HepG2 (cell line): ENCODE measurements around the gene AGAP1. TPM values are rescaled to one million over a fixed set of nuclear protein-coding genes. Genes with fewer than 3 reads are reported as not detected.

Source experiments
- ATAC-seq: fragments of 200-7000 bp; cut with Tn5 transposase; 3 replicates; pipeline ENCODE4 v1.9.1; 2020; ENCODE audit warnings: mild to moderate bottlenecking, moderate library complexity
- BruUV-seq: library from RNA; stranded (reverse); fragments of 400-500 nt; replicated peaks from 2 replicates; lab custom pipeline; 2021; lab: Mats Ljungman, UMichigan
- CTCF ChIA-PET: fragments of 300-600 bp; formaldehyde crosslinking; extraction: SDS; loops from one replicate; lab custom pipeline; 2021; ENCODE audit warnings: low total read pairs, inconsistent platforms, low intra/inter-chr PET ratio; lab: Yijun Ruan, JAX
- POLR2A ChIA-PET: fragments of 350-600 bp; sonication (Branson Sonifier 250); formaldehyde crosslinking; loops from one replicate; lab custom pipeline; 2020; ENCODE audit warnings: antibody characterized with exemption, inconsistent platforms; lab: Yijun Ruan, JAX
- DNase-seq: peaks from one replicate; pipeline ENCODE4 v3.0.0-alpha.2; 2015; ENCODE audit warnings: low spot score
- FAIRE-seq: peaks from 3 replicates; lab custom pipeline; 2011; peaks lifted over from hg19 to GRCh38; lab: Jason Lieb, UNC
- H2AFZ ChIP-seq: one replicate; pipeline ENCODE4 v1.6.1; 2011; ENCODE audit warnings: low read length, inconsistent platforms
- H3K27ac ChIP-seq: fragments of 300-600 bp; 3 replicates; pipeline ENCODE4 v1.8.0; 2011; ENCODE audit warnings: mixed run types, mild to moderate bottlenecking, mixed read lengths, low read length, inconsistent platforms; ENCODE audit not compliant: insufficient read depth; ENCODE audit errors: extremely low read length
- H3K27me3 ChIP-seq, 2 experiments: fragments of 200-600 bp in 1 of 2; 2 replicates in 1 of 2; 3 replicates in 1 of 2; pipeline versions ENCODE4 v1.6.0 to v1.8.0; 2011; ENCODE audit warnings: low read length in 2 of 2, mild to moderate bottlenecking in 2 of 2, moderate library complexity in 2 of 2, inconsistent platforms in 1 of 2; ENCODE audit not compliant: insufficient read depth in 2 of 2, control insufficient read depth in 1 of 2
- H3K36me3 ChIP-seq, 2 experiments: fragments of 200-600 bp in 1 of 2; replicated peaks in 1 of 2; 2 replicates in 1 of 2; 3 replicates in 1 of 2; pipeline versions ENCODE4 v1.5.1 to v1.8.0; 2011; ENCODE audit warnings: low read length in 2 of 2, inconsistent platforms in 1 of 2; ENCODE audit not compliant: insufficient read depth in 2 of 2, control insufficient read depth in 1 of 2
- H3K4me1 ChIP-seq: 2 replicates; pipeline ENCODE4 v1.5.1; 2012; ENCODE audit warnings: low read length, inconsistent platforms; ENCODE audit not compliant: insufficient read depth
- H3K4me2 ChIP-seq: 2 replicates; pipeline ENCODE4 v1.6.0; 2011; ENCODE audit warnings: low read depth, low read length, inconsistent platforms
- H3K4me3 ChIP-seq, 3 experiments: fragments of 200-600 bp in 1 of 3; sonication (generic), shearing (Covaris generic) in 1 of 3; replicated peaks in 1 of 3; 2 replicates each; pipeline ENCODE4 v1.5.1; 2011 to 2016; ENCODE audit warnings: low read length in 3 of 3, inconsistent platforms in 2 of 3, low read depth in 2 of 3, mild to moderate bottlenecking in 2 of 3, control low read depth in 1 of 3, mixed read lengths in 1 of 3; ENCODE audit not compliant: insufficient read depth in 1 of 3
- H3K79me2 ChIP-seq: one replicate; pipeline ENCODE4 v1.6.1; 2011; ENCODE audit warnings: low read length, inconsistent platforms; ENCODE audit not compliant: insufficient read depth
- H3K9ac ChIP-seq: 2 replicates; pipeline ENCODE4 v1.6.0; 2011; ENCODE audit warnings: mild to moderate bottlenecking, low read depth, low read length, inconsistent platforms; ENCODE audit not compliant: insufficient read depth
- H3K9me3 ChIP-seq: 2 replicates; pipeline ENCODE4 v1.5.1; 2012; ENCODE audit warnings: mild to moderate bottlenecking, low read length
- H4K20me1 ChIP-seq: 2 replicates; pipeline ENCODE4 v1.6.0; 2011; ENCODE audit warnings: inconsistent platforms, mild to moderate bottlenecking, low read length, moderate library complexity; ENCODE audit not compliant: insufficient read depth
- BHLHE40 ChIP-seq: IDR thresholded peaks from 2 replicates; pipeline ENCODE4 v1.6.1; 2011; ENCODE audit warnings: low read length, improper control_type of control experiment
- CSRNP2 ChIP-seq: sonication (generic); formaldehyde crosslinking; conservative IDR thresholded peaks from 2 replicates; pipeline ENCODE4 v1.8.0; 2022; ENCODE audit warnings: low read depth, missing genetic modification reagents
- ELF3 ChIP-seq: IDR thresholded peaks from 2 replicates; pipeline ENCODE4 v1.6.1; 2016; ENCODE audit warnings: missing genetic modification reagents, missing compliant biosample characterization
- FOSL2 ChIP-seq: sonication (generic); formaldehyde crosslinking; IDR thresholded peaks from 2 replicates; pipeline ENCODE4 v1.4.0; 2020; ENCODE audit warnings: missing genetic modification reagents
- FOXA1 ChIP-seq, 2 experiments: fragments of 450-650 bp in 1 of 2; sonication (generic) in 1 of 2; formaldehyde crosslinking in 1 of 2; IDR thresholded peaks; 2 replicates each; pipeline versions ENCODE4 v1.4.0 to v1.6.1; 2016 to 2020; ENCODE audit warnings: missing genetic modification reagents in 1 of 2
- HCFC1 ChIP-seq: fragments of 150-350 bp; IDR thresholded peaks from 2 replicates; pipeline ENCODE4 v1.6.1; 2014; ENCODE audit warnings: low read depth, low read length
- JUNB ChIP-seq: sonication (generic); formaldehyde crosslinking; IDR thresholded peaks from 2 replicates; pipeline ENCODE4 v1.8.0; 2022; ENCODE audit warnings: missing genetic modification reagents, mild to moderate bottlenecking, borderline replicate concordance
- MED1 ChIP-seq: sonication (generic); formaldehyde crosslinking; IDR thresholded peaks from 2 replicates; pipeline ENCODE4 v1.4.0; 2020; ENCODE audit warnings: missing genetic modification reagents
- NCOA1 ChIP-seq: sonication (generic); formaldehyde crosslinking; IDR thresholded peaks from 2 replicates; pipeline ENCODE4 v1.9.0; 2021; ENCODE audit warnings: missing genetic modification reagents
- PHF20 ChIP-seq: sonication (generic); formaldehyde crosslinking; IDR thresholded peaks from 2 replicates; pipeline ENCODE4 v1.5.0; 2020; ENCODE audit warnings: mild to moderate bottlenecking, missing genetic modification reagents
- TFAP4 ChIP-seq: sonication (generic); IDR thresholded peaks from 2 replicates; pipeline ENCODE4 v1.6.1; 2016; ENCODE audit warnings: low read depth, borderline replicate concordance
- TFE3 ChIP-seq: IDR thresholded peaks from 2 replicates; pipeline ENCODE4 v1.6.1; 2016
- ZBTB25 ChIP-seq: IDR thresholded peaks from 2 replicates; pipeline ENCODE4 v1.6.1; 2018; ENCODE audit warnings: missing genetic modification reagents
- ZFX ChIP-seq: sonication (generic); formaldehyde crosslinking; IDR thresholded peaks from 2 replicates; pipeline ENCODE4 v1.4.0; 2020; ENCODE audit warnings: mild to moderate bottlenecking, low read depth, missing genetic modification reagents, moderate library complexity
- ZNF232 ChIP-seq: sonication (generic); formaldehyde crosslinking; IDR thresholded peaks from 2 replicates; pipeline ENCODE4 v1.4.0; 2020; ENCODE audit warnings: missing genetic modification reagents, borderline replicate concordance
- ZNF562 ChIP-seq: sonication (generic); formaldehyde crosslinking; IDR thresholded peaks from 2 replicates; pipeline ENCODE4 v1.8.0; 2022; ENCODE audit warnings: missing genetic modification reagents, borderline replicate concordance
- ZNF784 ChIP-seq: sonication (generic); formaldehyde crosslinking; IDR thresholded peaks from 2 replicates; pipeline ENCODE4 v1.5.1; 2020; ENCODE audit warnings: missing genetic modification reagents, mild to moderate bottlenecking, borderline replicate concordance
- WGBS: methylation state at CpG from one replicate; pipeline ENCODE4 v1.1.6; 2017; ENCODE audit warnings: low lambda C conversion rate; 5-methylcytosine and 5-hydroxymethylcytosine counted together
- in situ Hi-C: cut with HindIII; loops from 2 replicates; pipeline ENCODE4 v1.10.0; 2017; ENCODE audit warnings: low pct_unique_long_range_greater_than_20kb; ENCODE audit not compliant: extremely low pct_ligation_motif_present
- intact Hi-C: fragments of 100-400 bp; cut with micrococcal nuclease; formaldehyde crosslinking; loops from one replicate; pipeline ENCODE4 v1.10.0; 2022; ENCODE audit not compliant: unreplicated experiment
- polyA plus RNA-seq, 8 experiments: library from polyadenylated mRNA; depleted of rRNA in 3 of 8; stranded (reverse) in 7 of 8; unstranded in 1 of 8; fragments of >200 nt; fragmentation: Illumina TruSeq in 4 of 8; extraction: Trizol in 4 of 8; gene quantifications; 2 replicates each; pipeline versions ENCODE4 v1.2.1 to v1.2.3, GENCODE V29; 2011 to 2016; ENCODE audit warnings: low read depth in 4 of 8, missing spikeins in 1 of 8, mixed read lengths in 1 of 8; ENCODE audit not compliant: insufficient read depth in 1 of 8
- total RNA-seq, 5 experiments: library from RNA; depleted of rRNA; stranded (reverse); fragments of >200 nt; fragmentation: Illumina TruSeq; extraction: Trizol; gene quantifications; 2 replicates each; pipeline ENCODE4 v1.2.3, GENCODE V29; 2016; ENCODE audit warnings: low read depth in 1 of 5

AGAP1 gene
- total and polyA plus RNA-seq, 2 of the 13 experiments (the other 11 are each of a cell fraction or from before 2014, with no cell fraction given) = 21.2 to 32.7 TPM

GRCh38 chr2:235444101-235444597 lies 49.7 kb upstream of the AGAP1 start:
- no peaks in the 10 kb centered on the region for H3K9me3 ChIP-seq
- intact Hi-C loops (no loop called here), in situ Hi-C loops (no loop called here)
- WGBS = 24% methylated on average over 7 of the region's 7 CpGs
- no peak overlapping the region for H2AFZ ChIP-seq
- no peaks in the 10 kb centered on the region for H3K79me2 ChIP-seq
- peaks cover 16% of the 10 kb centered on the region for H3K4me1 ChIP-seq
- DNase-seq = peak; percentile 36
- peaks cover 7 to 22% of the 10 kb centered on the region in 2 experiments; a peak in 4 of 5 replicates for H3K27me3 ChIP-seq
- CTCF ChIA-PET = no interaction called here
- H3K4me2 ChIP-seq = peak overlapping the region; percentile 56
- H3K36me3 ChIP-seq = no peaks in the 10 kb centered on the region
- no peak overlapping the region for H3K9ac ChIP-seq
- no peak for ATAC-seq
- no TSS peak for BruUV-seq
- POLR2A ChIA-PET = interaction anchor here (0.9 kb wide), 1 partner anchor 70 kb away, joined by 3 read pairs; no protein-coding TSS in a partner anchor
- H3K27ac ChIP-seq = no peak overlapping the region
- H4K20me1 ChIP-seq = no peaks in the 10 kb centered on the region
- no peak overlapping the region for H3K4me3 ChIP-seq
- FAIRE-seq = no peak
- TF ChIP-seq TFAP4 (peak; percentile 45; the same call in 1 of the 2 replicates), NCOA1 (CRISPR knock-in tag) (no peak), TFE3 (CRISPR knock-in tag) (peak; percentile 96), BHLHE40 (peak; percentile 69), JUNB (0 out of 2 replicates have a peak, but pooled peaks have one; percentile 23), ZNF784 (CRISPR knock-in tag) (no peak), FOSL2 (CRISPR knock-in tag) (peak; percentile 94), PHF20 (no peak), ZNF232 (no peak), ELF3 (CRISPR knock-in tag) (peak; percentile 88), ZFX (CRISPR knock-in tag) (no peak), FOXA1 (IDR thresholded peaks at IDR 0.05) (no peak), FOXA1 (CRISPR knock-in tag; IDR thresholded peaks at IDR 0.05) (0 out of 2 replicates have a peak, but pooled peaks have one; percentile 7), HCFC1 (no peak), ZBTB25 (CRISPR knock-in tag) (no peak), ZNF562 (CRISPR knock-in tag) (peak; percentile 66; the same call in 1 of the 2 replicates), CSRNP2 (CRISPR knock-in tag) (no peak), MED1 (CRISPR knock-in tag) (no peak)
